Osteocyte (in vitro differentiated cells): ENCODE measurements around the gene AP3B1. TPM values are rescaled to one million over a fixed set of nuclear protein-coding genes. Genes with fewer than 3 reads are reported as not detected.

Source experiments
- DNase-seq: peaks from one replicate; pipeline ENCODE4 v3.0.0; 2021; ENCODE audit warnings: mixed read lengths; ENCODE audit not compliant: unreplicated experiment; ENCODE audit errors: extremely low spot score
- H3K27ac Mint-ChIP-seq: one replicate; pipeline ENCODE4 v1.8.0; 2021; ENCODE audit warnings: mild to moderate bottlenecking, mixed read lengths; ENCODE audit not compliant: unreplicated experiment
- H3K27me3 Mint-ChIP-seq: one replicate; pipeline ENCODE4 v1.8.0; 2021; ENCODE audit warnings: mixed read lengths; ENCODE audit not compliant: unreplicated experiment
- H3K36me3 Mint-ChIP-seq: one replicate; pipeline ENCODE4 v1.8.0; 2021; ENCODE audit warnings: mixed read lengths; ENCODE audit not compliant: unreplicated experiment
- H3K4me1 Mint-ChIP-seq: one replicate; pipeline ENCODE4 v1.8.0; 2021; ENCODE audit warnings: mixed read lengths; ENCODE audit not compliant: unreplicated experiment
- H3K4me3 Mint-ChIP-seq: one replicate; pipeline ENCODE4 v1.8.0; 2021; ENCODE audit warnings: mild to moderate bottlenecking, moderate library complexity, mixed read lengths; ENCODE audit not compliant: unreplicated experiment
- H3K9me3 Mint-ChIP-seq: one replicate; pipeline ENCODE4 v1.8.0; 2021; ENCODE audit warnings: mixed read lengths; ENCODE audit not compliant: unreplicated experiment
- CTCF ChIP-seq: fragments of 200-600 bp; sonication (generic); IDR thresholded peaks from 2 replicates; pipeline ENCODE4 v1.5.0; 2021; ENCODE audit warnings: antibody characterized with exemption, mild to moderate bottlenecking, moderate library complexity
- total RNA-seq: library from RNA; stranded (reverse); gene quantifications from 2 replicates; pipeline ENCODE4 v1.2.1, GENCODE V29; 2021

Gene AP3B1
- total RNA-seq, 1 donor from 2014 or later: 57.0 TPM

GRCh38 chr5:78268356-78268755 is 26.1 kb downstream of the AP3B1 start:
- no peaks in the 10 kb centered on the region for H3K9me3 Mint-ChIP-seq
- DNase-seq: no peak
- TF ChIP-seq CTCF: no peak
- peaks cover 14% of the 10 kb centered on the region for H3K4me1 Mint-ChIP-seq
- H3K27ac Mint-ChIP-seq: no peak overlapping the region
- no peaks in the 10 kb centered on the region for H3K27me3 Mint-ChIP-seq
- peaks cover 8% of the 10 kb centered on the region for H3K36me3 Mint-ChIP-seq
- no peak overlapping the region for H3K4me3 Mint-ChIP-seq

- Mint-ChIP-seq H3K27me3 (no peaks in the 10 kb centered on the region), H3K36me3 (peaks cover 14% of the 10 kb centered on the region), H3K4me3 (no peak overlapping the region)
These were observed 29.3 kb downstream of the AP3B1 start for GRCh38 chr5:78265163-78265562.

GRCh38 chr5:78264600-78264999 is 29.9 kb downstream of the AP3B1 start:
- H3K9me3 Mint-ChIP-seq: no peaks in the 10 kb centered on the region
- H3K27me3 Mint-ChIP-seq: no peaks in the 10 kb centered on the region
- peaks cover 14% of the 10 kb centered on the region for H3K36me3 Mint-ChIP-seq
- no peak for DNase-seq
- no peak overlapping the region for H3K27ac Mint-ChIP-seq
- no peak for TF ChIP-seq CTCF
- peaks cover 3% of the 10 kb centered on the region for H3K4me1 Mint-ChIP-seq
- H3K4me3 Mint-ChIP-seq: no peak overlapping the region

More at GRCh38 chr5:78265163-78265562, 29.3 kb downstream of the AP3B1 start:
- H3K9me3 Mint-ChIP-seq: no peaks in the 10 kb centered on the region
- no peak for TF ChIP-seq CTCF
- no peak overlapping the region for H3K27ac Mint-ChIP-seq
- no peak for DNase-seq
- H3K4me1 Mint-ChIP-seq: peaks cover 3% of the 10 kb centered on the region

GRCh38 chr5:78260771-78261170 is 33.7 kb downstream of the AP3B1 start:
- DNase-seq: no peak
- H3K36me3 Mint-ChIP-seq: peaks cover 39% of the 10 kb centered on the region
- no peak overlapping the region for H3K4me3 Mint-ChIP-seq
- TF ChIP-seq CTCF: no peak
- H3K27me3 Mint-ChIP-seq: no peaks in the 10 kb centered on the region
- H3K27ac Mint-ChIP-seq: no peak overlapping the region
- no peaks in the 10 kb centered on the region for H3K4me1 Mint-ChIP-seq
- H3K9me3 Mint-ChIP-seq: peaks cover 13% of the 10 kb centered on the region

GRCh38 chr5:78253201-78253600 is 41.3 kb downstream of the AP3B1 start:
- no peak for DNase-seq
- TF ChIP-seq CTCF: no peak
- H3K36me3 Mint-ChIP-seq: peaks cover 51% of the 10 kb centered on the region

More at GRCh38 chr5:78253201-78253600, 41.3 kb downstream of the AP3B1 start:
- no peaks in the 10 kb centered on the region for H3K27me3 Mint-ChIP-seq
- H3K4me3 Mint-ChIP-seq: no peak overlapping the region
- H3K9me3 Mint-ChIP-seq: peaks cover 29% of the 10 kb centered on the region
- H3K27ac Mint-ChIP-seq: no peak overlapping the region
- peaks cover 17% of the 10 kb centered on the region for H3K4me1 Mint-ChIP-seq
